ENCODE data around the gene NDUFAF5. TPM values are rescaled to one million over a fixed set of nuclear protein-coding genes. Genes with fewer than 3 reads are reported as not detected.

NDUFAF5 gene
- total RNA-seq, 1 experiment from 2014 or later, result 40.2 TPM

DNA sequence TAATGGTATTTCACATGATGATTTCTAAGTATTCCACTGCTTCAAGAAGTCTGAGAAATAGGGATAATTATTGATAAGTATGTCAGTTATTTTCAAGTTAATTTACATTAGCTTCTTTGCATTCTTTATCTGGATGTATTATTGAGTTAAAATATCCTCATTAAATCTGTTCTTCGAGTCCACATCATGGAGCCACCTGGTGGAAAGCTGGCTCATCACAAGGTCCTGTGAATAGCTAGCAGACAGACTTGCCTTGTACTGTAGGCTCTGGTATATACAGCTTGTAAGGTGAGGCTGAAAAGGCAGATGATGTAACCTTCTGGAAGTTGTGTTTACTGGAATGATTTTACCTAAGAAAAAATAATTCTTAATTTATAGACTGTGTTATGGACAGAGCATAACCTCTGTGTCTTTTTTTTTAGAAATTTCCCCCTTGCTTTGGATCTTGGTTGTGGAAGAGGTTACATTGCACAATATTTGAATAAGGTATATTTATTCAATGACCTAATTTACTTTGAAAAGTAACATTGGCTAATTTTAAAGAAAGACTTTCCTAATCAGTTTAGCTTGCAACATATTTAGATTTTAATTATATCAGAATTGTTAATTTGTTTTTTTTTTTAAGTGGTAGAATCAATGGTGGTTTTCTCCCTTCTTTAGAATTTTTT is 3.5 kb downstream of the NDUFAF5 start:
- Histone ChIP-seq H2BK5ac (ENCODE audit: insufficient read length, low read length) (no peak overlapping the region), H3K14ac (ENCODE audit: insufficient read depth, low read length) (no peak overlapping the region), H3K27ac (ENCODE audit: insufficient read length, low read depth, low read length) (no peak overlapping the region), H2BK12ac (ENCODE audit: insufficient read length, low read depth, low read length) (no peak overlapping the region), H3T11ph (ENCODE audit: low read length) (no peak overlapping the region), H3K9me3 (ENCODE audit: control insufficient read depth, low read depth, low read length) (no peaks in the 10 kb centered on the region), H3K56ac (ENCODE audit: insufficient read length, low read depth, low read length) (no peak overlapping the region), H3K4ac (ENCODE audit: low read depth, low read length) (no peak overlapping the region), H3K18ac (ENCODE audit: insufficient read length, low read depth, low read length) (no peak overlapping the region), H3K4me1 (ENCODE audit: insufficient read depth, low read length) (no peaks in the 10 kb centered on the region), H4K91ac (ENCODE audit: insufficient read length, low read depth, low read length) (no peak overlapping the region), H3K27me3 (ENCODE audit: insufficient read depth, low read length) (no peaks in the 10 kb centered on the region), H3K79me2 (ENCODE audit: insufficient read depth, low read length) (peaks cover 16% of the 10 kb centered on the region), H3K79me1 (ENCODE audit: insufficient read depth, low read depth, low read length, poor library complexity, severe bottlenecking) (no peaks in the 10 kb centered on the region), H2BK120ac (ENCODE audit: low read depth, low read length, poor library complexity, severe bottlenecking) (no peak overlapping the region), H4K5ac (ENCODE audit: insufficient read length, low read depth, low read length) (no peak overlapping the region), H3K9ac (ENCODE audit: extremely low read depth, insufficient read length, low read length) (no peak overlapping the region), H2AK5ac (ENCODE audit: insufficient read length, low read length) (no peak overlapping the region), H2BK15ac (ENCODE audit: low read depth, low read length) (no peak overlapping the region), H4K8ac (replicated peaks; ENCODE audit: insufficient read length, low read depth, low read length) (no peak overlapping the region), H4K20me1 (ENCODE audit: control insufficient read depth, insufficient read depth, insufficient read length) (no peaks in the 10 kb centered on the region), H3K23ac (ENCODE audit: insufficient read length, low read depth, low read length) (no peak overlapping the region), H3K23me2 (ENCODE audit: insufficient read length, low read depth, low read length, poor library complexity, severe bottlenecking) (peaks cover 11% of the 10 kb centered on the region), H2BK20ac (ENCODE audit: low read depth, low read length, poor library complexity, severe bottlenecking) (no peak overlapping the region), H2AFZ (ENCODE audit: low read length) (no peak overlapping the region), H3K4me2 (ENCODE audit: insufficient read depth, insufficient read length, low read length) (no peak overlapping the region)
- H3K4me1 Mint-ChIP-seq, result peaks cover 17 to 20% of the 10 kb centered on the region in 2 experiments
- H3K27ac Mint-ChIP-seq, result no peak overlapping the region
- H3K4me3 Mint-ChIP-seq, result no peak overlapping the region
- H3K36me3 Mint-ChIP-seq (ENCODE audit: insufficient read depth in 1 of 3, low read depth in 3 of 3), result peaks cover 16 to 52% (median 26%) of the 10 kb centered on the region in 3 experiments; a peak in 6 of 7 replicates
- no peaks in the 10 kb centered on the region for H3K27me3 Mint-ChIP-seq (ENCODE audit: low read depth)
- no CpG with 5 or more reads among the region's 1 CpG for WGBS (ENCODE audit: extremely low coverage, insufficient read length, low lambda C conversion rate)
- TF ChIP-seq, protein P1, sequence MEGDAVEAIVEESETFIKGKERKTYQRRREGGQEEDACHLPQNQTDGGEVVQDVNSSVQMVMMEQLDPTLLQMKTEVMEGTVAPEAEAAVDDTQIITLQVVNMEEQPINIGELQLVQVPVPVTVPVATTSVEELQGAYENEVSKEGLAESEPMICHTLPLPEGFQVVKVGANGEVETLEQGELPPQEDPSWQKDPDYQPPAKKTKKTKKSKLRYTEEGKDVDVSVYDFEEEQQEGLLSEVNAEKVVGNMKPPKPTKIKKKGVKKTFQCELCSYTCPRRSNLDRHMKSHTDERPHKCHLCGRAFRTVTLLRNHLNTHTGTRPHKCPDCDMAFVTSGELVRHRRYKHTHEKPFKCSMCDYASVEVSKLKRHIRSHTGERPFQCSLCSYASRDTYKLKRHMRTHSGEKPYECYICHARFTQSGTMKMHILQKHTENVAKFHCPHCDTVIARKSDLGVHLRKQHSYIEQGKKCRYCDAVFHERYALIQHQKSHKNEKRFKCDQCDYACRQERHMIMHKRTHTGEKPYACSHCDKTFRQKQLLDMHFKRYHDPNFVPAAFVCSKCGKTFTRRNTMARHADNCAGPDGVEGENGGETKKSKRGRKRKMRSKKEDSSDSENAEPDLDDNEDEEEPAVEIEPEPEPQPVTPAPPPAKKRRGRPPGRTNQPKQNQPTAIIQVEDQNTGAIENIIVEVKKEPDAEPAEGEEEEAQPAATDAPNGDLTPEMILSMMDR (conservative IDR thresholded peaks at IDR 0.05), result peak; percentile 69
- DNase-seq, result peak; percentile 46
- no peaks in the 10 kb centered on the region; a peak in 1 of 5 replicates for H3K9me3 Mint-ChIP-seq

Data from H9 (cell line).